ENCODE measurements around the gene PRKAR1B. TPM values are rescaled to one million over a fixed set of nuclear protein-coding genes. Genes with fewer than 3 reads are reported as not detected.

The PRKAR1B gene
- total RNA-seq, 2 donors from 2014 or later, result 33.5 to 43.2 TPM

DNA sequence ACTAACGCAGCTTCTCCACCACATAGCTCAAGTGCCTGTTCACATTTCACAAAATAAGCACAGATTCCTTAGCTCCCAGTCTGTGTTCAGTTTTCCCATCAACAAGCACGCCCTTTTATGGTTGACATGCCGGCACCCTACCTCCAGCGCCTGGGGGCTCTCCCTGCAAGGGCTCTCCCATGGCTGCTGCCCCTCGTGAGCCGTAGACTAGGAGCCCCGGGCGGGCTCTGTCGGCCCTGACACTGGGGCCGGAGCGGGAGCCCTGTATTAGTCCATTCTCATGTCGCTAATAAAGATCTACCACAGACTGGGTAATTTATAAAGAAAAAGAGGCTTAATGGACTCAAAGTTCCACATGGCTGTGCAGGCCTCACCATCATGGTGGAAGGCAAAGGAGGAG lies 34.0 kb upstream of the PRKAR1B start:
- no peak overlapping the region for H3K4me3 Mint-ChIP-seq

DNA sequence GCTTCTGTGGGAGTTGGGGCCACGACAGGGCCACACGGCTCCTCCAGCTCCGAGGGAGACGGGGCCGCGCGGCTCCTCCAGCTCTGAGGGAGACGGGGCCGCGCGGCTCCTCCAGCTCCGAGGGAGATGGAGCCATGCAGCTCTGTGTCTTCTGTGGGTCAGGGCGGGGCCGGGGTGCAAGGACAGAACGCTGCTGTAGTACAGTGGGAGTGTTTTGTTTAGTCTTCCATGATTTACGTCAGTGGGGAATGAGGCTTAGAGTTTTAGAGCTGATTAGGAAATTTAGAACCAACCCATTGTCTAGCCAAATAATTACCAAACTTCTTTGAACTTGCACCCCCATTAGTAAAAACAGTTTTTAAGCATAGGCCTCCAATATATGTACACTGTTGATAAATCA lies 32.9 kb upstream of the PRKAR1B start:
- no peaks in the 10 kb centered on the region for H3K9me3 Mint-ChIP-seq
- H3K36me3 Mint-ChIP-seq (ENCODE audit: low read depth), result peaks cover 62% of the 10 kb centered on the region
- H3K4me1 Mint-ChIP-seq, result no peaks in the 10 kb centered on the region
- Histone ChIP-seq H3K4me1 (ENCODE audit: control insufficient read depth, insufficient read depth, low read length) (no peaks in the 10 kb centered on the region), H3K4me3 (ENCODE audit: low read length) (no peak overlapping the region), H3K9me3 (ENCODE audit: control insufficient read depth, low read length) (no peaks in the 10 kb centered on the region), H3K27me3 (ENCODE audit: control insufficient read depth, insufficient read depth, low read length, poor library complexity, severe bottlenecking) (no peaks in the 10 kb centered on the region), H3K9ac (ENCODE audit: extremely low read depth, low read length, poor library complexity, severe bottlenecking) (no peak overlapping the region), H3K36me3 (ENCODE audit: control insufficient read depth, insufficient read depth, low read length) (peaks cover 58% of the 10 kb centered on the region), H3K27ac (ENCODE audit: low read depth, low read length) (no peak overlapping the region)
- H3K27ac Mint-ChIP-seq, result no peak overlapping the region
- H3K27me3 Mint-ChIP-seq (ENCODE audit: insufficient read depth), result no peaks in the 10 kb centered on the region
- TF ChIP-seq, protein P1, sequence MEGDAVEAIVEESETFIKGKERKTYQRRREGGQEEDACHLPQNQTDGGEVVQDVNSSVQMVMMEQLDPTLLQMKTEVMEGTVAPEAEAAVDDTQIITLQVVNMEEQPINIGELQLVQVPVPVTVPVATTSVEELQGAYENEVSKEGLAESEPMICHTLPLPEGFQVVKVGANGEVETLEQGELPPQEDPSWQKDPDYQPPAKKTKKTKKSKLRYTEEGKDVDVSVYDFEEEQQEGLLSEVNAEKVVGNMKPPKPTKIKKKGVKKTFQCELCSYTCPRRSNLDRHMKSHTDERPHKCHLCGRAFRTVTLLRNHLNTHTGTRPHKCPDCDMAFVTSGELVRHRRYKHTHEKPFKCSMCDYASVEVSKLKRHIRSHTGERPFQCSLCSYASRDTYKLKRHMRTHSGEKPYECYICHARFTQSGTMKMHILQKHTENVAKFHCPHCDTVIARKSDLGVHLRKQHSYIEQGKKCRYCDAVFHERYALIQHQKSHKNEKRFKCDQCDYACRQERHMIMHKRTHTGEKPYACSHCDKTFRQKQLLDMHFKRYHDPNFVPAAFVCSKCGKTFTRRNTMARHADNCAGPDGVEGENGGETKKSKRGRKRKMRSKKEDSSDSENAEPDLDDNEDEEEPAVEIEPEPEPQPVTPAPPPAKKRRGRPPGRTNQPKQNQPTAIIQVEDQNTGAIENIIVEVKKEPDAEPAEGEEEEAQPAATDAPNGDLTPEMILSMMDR (conservative IDR thresholded peaks at IDR 0.05), result no peak
- DNase-seq, result no peak
- H3K4me3 Mint-ChIP-seq, result no peak overlapping the region
- 87 to 94% methylated on average over 10 to 16 of the region's 16 CpGs for WGBS, 2 experiments (ENCODE audit: insufficient coverage in 1 of 2, insufficient read length in 1 of 2)

More for the DNA sequence above, 34.0 kb upstream of the PRKAR1B start:
- 97 to 99% methylated on average over 10 to 12 of the region's 12 CpGs for WGBS, 2 experiments (ENCODE audit: insufficient coverage in 1 of 2, insufficient read length in 1 of 2)
- H3K4me1 ChIP-seq (ENCODE audit: control insufficient read depth, insufficient read depth, low read length), result no peaks in the 10 kb centered on the region
- H3K4me3 ChIP-seq (ENCODE audit: low read length), result no peak overlapping the region
- TF ChIP-seq, protein P1 (conservative IDR thresholded peaks at IDR 0.05), result no peak
- no peaks in the 10 kb centered on the region for H3K27me3 Mint-ChIP-seq (ENCODE audit: insufficient read depth)
- H3K36me3 Mint-ChIP-seq (ENCODE audit: low read depth), result peaks cover 62% of the 10 kb centered on the region
- H3K36me3 ChIP-seq (ENCODE audit: control insufficient read depth, insufficient read depth, low read length), result peaks cover 61% of the 10 kb centered on the region
- no peaks in the 10 kb centered on the region for H3K9me3 ChIP-seq (ENCODE audit: control insufficient read depth, low read length)
- no peak overlapping the region for H3K9ac ChIP-seq (ENCODE audit: extremely low read depth, low read length, poor library complexity, severe bottlenecking)
- H3K4me1 Mint-ChIP-seq, result no peaks in the 10 kb centered on the region
- no peak overlapping the region for H3K27ac Mint-ChIP-seq
- no peak overlapping the region for H3K27ac ChIP-seq (ENCODE audit: low read depth, low read length)
- H3K9me3 Mint-ChIP-seq, result no peaks in the 10 kb centered on the region
- DNase-seq, result no peak
- H3K27me3 ChIP-seq (ENCODE audit: control insufficient read depth, insufficient read depth, low read length, poor library complexity, severe bottlenecking), result no peaks in the 10 kb centered on the region

DNA sequence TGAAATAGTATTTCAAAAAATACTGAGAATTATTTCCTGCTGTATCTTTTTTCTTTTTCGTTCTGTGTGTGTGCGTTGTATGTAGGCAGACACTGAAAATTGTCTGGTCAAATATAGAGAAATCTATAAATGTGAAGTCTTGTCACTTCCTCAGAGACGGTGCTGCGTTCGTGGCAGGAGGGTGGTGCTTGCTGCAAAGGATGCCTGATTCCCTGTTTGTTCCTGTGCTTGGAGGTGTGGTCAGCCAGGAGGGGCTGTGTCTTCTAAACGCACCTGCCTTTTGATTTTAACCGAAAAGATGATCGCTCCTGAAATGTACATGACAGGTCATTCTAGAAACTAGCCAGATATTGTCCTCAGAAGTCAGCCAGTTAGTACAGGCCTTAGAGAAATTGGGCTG lies 32.5 kb upstream of the PRKAR1B start:
- WGBS, 2 experiments (ENCODE audit: insufficient coverage in 1 of 2, insufficient read length in 1 of 2), result 93 to 94% methylated on average over 6 to 8 of the region's 8 CpGs

More for the DNA sequence above, 32.5 kb upstream of the PRKAR1B start:
- Histone ChIP-seq H3K9ac (ENCODE audit: extremely low read depth, low read length, poor library complexity, severe bottlenecking) (no peak overlapping the region), H3K27ac (ENCODE audit: low read depth, low read length) (no peak overlapping the region), H3K9me3 (ENCODE audit: control insufficient read depth, low read length) (no peaks in the 10 kb centered on the region), H3K4me3 (ENCODE audit: low read length) (no peak overlapping the region), H3K36me3 (ENCODE audit: control insufficient read depth, insufficient read depth, low read length) (peaks cover 62% of the 10 kb centered on the region), H3K27me3 (ENCODE audit: control insufficient read depth, insufficient read depth, low read length, poor library complexity, severe bottlenecking) (no peaks in the 10 kb centered on the region), H3K4me1 (ENCODE audit: control insufficient read depth, insufficient read depth, low read length) (no peaks in the 10 kb centered on the region)
- no peak for DNase-seq
- H3K4me3 Mint-ChIP-seq, result no peak overlapping the region
- H3K9me3 Mint-ChIP-seq, result no peaks in the 10 kb centered on the region
- no peak overlapping the region for H3K27ac Mint-ChIP-seq
- TF ChIP-seq, protein P1 (conservative IDR thresholded peaks at IDR 0.05), result no peak
- no peaks in the 10 kb centered on the region for H3K27me3 Mint-ChIP-seq (ENCODE audit: insufficient read depth)
- peaks cover 64% of the 10 kb centered on the region for H3K36me3 Mint-ChIP-seq (ENCODE audit: low read depth)
- no peaks in the 10 kb centered on the region for H3K4me1 Mint-ChIP-seq

Data from endodermal cell (in vitro differentiated cells).